ENCODE data around the gene NTF3.

Gene NTF3

GRCh38 chr12:5459051-5459782 lies 27.3 kb downstream of the NTF3 start:
- DNase-seq = no peak

- DNase-seq = no peak
Measured at GRCh38 chr12:5460817-5461216, 28.9 kb downstream of the NTF3 start.

- DNase-seq = no peak
Measured at GRCh38 chr12:5461966-5462365, 30.1 kb downstream of the NTF3 start.

- DNase-seq = no peak
Measured at GRCh38 chr12:5464096-5464495, 32.2 kb downstream of the NTF3 start.

- DNase-seq = no peak
Measured at GRCh38 chr12:5465384-5465783, 33.5 kb downstream of the NTF3 start.

GRCh38 chr12:5466521-5466960 lies 34.6 kb downstream of the NTF3 start:
- DNase-seq = no peak

GRCh38 chr12:5467931-5468330 lies 36.0 kb downstream of the NTF3 start:
- DNase-seq = no peak

- no peak for DNase-seq
Measured at GRCh38 chr12:5470221-5470620, 38.3 kb downstream of the NTF3 start.

GRCh38 chr12:5470703-5471102 lies 38.8 kb downstream of the NTF3 start:
- DNase-seq = no peak

- no peak for DNase-seq
Measured at GRCh38 chr12:5473076-5473782, 41.3 kb downstream of the NTF3 start.

- DNase-seq = no peak
Measured at GRCh38 chr12:5473783-5474116, 41.8 kb downstream of the NTF3 start.

- DNase-seq = no peak
Measured at GRCh38 chr12:5476356-5476755, 44.4 kb downstream of the NTF3 start.

GRCh38 chr12:5478081-5478706 lies 46.3 kb downstream of the NTF3 start:
- no peak for DNase-seq

- DNase-seq = no peak
Measured at GRCh38 chr12:5479761-5480160, 47.9 kb downstream of the NTF3 start.

- peak; percentile 62 for DNase-seq
Measured at GRCh38 chr12:5480218-5480937, 48.5 kb downstream of the NTF3 start.

GRCh38 chr12:5480938-5481303 lies 49.0 kb downstream of the NTF3 start:
- DNase-seq = peak; percentile 39

- DNase-seq = no peak
Measured at GRCh38 chr12:5481645-5482044, 49.7 kb downstream of the NTF3 start.

GRCh38 chr12:5484426-5484825 lies 52.5 kb downstream of the NTF3 start:
- no peak for DNase-seq

GRCh38 chr12:5485454-5485853 lies 53.5 kb downstream of the NTF3 start:
- DNase-seq = no peak

GRCh38 chr12:5487076-5487475 lies 55.2 kb downstream of the NTF3 start:
- no peak for DNase-seq

- DNase-seq = no peak
Measured at GRCh38 chr12:5487948-5488625, 56.2 kb downstream of the NTF3 start.

- no peak for DNase-seq
Measured at GRCh38 chr12:5488626-5488955, 56.7 kb downstream of the NTF3 start.

- no peak for DNase-seq
Measured at GRCh38 chr12:5489017-5489416, 57.1 kb downstream of the NTF3 start.
